DMS114 treated with DMSO at 0.1 percent for 48 hours (cell line): ENCODE measurements around the gene WRAP73.

ENCODE experiments used
- DNase-seq: peaks from one replicate; lab custom pipeline; 2025; ENCODE audit not compliant: unreplicated experiment; lab: John Stamatoyannopoulos, UW

The WRAP73 gene

DNA sequence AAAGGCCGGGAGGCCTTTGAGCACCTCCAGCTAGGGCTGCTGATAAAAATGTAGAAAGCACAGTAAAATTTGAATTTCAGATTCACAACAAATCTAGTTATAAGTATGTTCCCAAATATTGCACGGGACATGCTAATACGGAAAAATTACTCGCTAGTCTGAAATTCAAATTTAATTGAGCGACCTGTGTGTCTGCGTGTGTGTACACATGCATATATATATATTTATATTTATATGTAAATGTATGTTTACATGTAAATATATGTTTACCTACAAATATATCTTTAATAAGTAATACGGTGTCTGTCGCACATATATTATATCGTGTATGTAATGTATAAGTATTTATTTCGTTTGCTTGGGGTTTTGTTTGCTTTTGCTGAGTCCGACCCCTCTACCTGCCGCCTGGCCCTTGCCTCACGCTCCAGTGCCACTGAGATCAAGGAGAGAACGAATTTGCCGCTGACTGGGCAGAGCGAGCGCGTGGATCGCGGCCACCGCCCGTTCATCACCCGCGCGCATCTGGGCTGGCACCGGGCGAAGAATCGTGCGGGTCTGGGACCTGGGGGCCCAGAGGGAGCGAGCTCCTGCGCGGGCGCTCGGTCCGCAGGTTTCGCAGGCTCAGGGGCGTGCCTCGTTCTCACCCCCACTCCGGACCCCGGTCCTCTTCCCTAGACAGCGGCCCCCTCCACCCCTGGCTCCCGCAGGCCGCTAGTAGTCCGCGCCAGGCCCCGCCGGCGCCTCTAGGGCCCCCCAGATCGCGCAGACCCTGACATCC is 534 bp upstream of the WRAP73 start:
- DNase-seq, result no peak

DNA sequence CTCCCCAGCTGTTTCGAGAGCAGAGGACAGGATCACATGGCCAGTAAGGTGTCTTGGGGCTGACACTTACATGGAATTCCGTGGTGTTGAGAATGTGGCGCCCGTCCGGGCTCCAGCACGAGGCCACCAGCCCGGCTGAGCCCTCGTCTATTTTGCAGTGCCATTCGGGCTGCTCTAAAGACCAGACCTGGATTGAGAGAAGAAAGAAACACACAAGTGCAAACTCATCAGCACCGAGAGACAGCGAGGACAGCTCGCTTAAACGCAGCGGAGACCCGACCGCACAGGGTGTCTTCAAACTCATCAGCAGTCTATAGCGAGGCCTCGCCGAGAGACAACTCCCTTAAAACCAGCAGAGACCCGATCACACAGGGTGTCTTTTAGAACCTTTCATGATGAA is 3.3 kb downstream of the WRAP73 start:
- DNase-seq, result no peak

DNA sequence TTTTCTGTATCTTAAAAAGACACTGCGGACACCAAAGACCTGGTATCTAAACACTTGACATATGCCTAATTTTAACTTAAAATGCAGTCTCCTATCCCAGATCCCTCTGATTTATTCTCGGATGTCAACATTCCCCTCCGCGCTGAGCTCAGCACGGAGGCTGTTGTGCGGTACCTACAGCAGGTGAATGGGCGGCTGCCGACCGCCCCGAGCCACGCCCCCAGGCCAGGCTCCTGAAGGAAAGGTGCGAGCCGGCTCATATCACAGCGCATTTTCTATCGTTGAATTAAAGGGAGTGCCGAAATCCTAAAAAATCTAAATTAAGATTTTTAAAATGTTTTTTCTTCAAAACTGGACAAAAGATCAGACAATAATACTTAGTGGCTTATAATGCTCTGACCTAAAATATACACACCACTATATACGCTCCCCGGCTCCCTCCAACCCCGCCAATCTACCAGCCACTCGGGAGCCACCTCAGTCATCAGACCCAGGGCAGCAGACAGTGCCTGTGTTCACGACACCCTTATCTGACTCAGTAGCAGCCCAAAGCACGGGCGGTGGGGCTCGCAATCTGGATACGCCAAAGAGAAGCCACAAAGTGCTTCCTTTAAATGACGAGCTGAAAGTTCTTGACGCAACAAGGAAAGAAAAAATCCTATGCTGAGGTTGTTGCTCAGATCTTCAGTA is 4.1 kb downstream of the WRAP73 start:
- no peak for DNase-seq

DNA sequence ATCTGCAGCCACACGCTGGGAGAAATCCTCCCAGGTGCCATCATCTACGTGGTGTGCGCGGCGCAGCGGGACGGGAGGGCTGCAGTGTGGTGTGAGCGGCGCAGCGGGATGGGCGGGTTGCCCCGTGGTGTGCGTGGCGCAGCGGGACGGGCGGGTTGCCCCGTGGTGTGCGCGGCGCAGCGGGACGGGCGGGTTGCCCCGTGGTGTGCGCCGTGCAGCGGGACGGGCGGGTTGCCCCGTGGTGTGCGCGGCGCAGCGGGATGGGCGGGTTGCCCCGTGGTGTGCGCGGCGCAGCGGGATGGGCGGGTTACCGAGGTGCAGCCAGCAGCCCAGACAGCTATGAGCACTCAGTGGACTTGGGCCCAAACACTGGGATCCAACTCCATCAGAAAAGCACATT is 4.7 kb downstream of the WRAP73 start:
- DNase-seq, result no peak

DNA sequence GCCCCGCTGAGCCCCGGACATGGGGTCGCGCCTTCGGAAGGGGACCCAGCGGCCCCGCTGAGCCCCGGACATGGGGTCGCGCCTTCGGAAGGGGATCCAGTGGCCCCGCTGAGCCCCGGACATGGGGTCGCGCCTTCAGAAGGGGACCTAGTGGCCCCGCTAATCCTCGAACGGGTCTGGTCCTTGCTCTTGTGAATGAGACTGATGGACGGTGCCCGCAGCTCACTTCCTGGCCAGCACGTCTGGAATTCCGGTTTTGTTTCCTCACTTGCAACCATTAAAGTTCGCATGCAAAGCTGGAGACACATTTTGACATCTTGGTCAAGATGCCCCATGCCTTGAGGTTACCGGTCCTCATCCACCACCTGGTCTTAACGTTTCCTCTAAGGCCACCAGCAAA is 5.6 kb downstream of the WRAP73 start:
- DNase-seq, result no peak

DNA sequence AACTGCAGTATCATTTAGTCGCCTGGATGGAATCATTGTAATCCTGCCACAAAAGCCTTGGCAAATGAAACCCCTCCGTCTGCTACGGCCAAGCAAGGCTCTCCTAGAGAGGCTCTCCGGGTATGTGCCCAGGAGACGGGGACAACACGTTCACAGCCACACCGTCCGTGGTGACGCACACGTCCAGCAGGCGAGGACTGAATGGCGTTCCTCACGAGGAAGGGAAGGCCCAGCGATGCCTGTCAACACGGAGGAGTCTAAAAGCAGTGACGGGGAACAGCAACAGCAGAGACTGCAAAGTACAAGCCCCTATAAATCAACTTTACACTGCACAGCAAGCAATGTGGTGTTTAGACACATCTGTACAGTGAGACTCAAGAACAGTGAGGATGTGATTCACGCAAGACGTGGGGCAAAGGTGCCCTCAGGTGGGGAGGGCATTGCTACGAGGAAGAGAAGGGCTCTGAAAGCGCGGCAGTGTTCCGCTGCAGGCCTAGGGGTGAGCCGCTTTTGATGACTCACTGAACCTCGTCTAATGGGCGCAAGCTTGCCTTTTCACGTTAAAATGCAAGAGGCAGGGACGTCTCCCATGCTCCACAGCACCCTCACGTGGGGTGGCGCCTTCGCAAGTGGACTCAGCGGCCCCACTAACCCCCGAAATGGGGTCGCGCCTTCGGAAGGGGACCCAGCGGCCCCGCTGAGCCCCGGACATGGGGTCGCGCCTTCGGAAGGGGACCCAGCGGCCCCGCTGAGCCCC is 6.8 kb downstream of the WRAP73 start:
- no peak for DNase-seq

DNA sequence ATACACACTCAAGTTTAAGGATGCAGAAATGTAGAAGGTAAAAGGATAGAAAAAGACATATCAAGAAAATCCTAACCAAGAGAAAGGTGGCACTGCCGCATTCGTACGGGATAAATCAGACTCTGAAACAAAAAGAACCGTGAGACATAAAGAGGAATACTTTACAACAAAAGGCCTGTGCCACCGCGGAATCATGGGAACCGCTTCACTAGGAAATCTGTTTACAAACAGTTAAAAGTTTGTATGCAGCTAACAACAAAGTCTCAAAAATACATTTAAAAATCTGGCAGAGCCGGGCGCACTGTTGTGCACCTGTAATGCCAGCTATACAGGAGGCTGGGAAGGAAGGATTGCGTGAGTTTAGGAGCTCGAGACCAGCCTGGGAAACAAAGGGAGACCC is 8.1 kb downstream of the WRAP73 start:
- DNase-seq, result no peak

DNA sequence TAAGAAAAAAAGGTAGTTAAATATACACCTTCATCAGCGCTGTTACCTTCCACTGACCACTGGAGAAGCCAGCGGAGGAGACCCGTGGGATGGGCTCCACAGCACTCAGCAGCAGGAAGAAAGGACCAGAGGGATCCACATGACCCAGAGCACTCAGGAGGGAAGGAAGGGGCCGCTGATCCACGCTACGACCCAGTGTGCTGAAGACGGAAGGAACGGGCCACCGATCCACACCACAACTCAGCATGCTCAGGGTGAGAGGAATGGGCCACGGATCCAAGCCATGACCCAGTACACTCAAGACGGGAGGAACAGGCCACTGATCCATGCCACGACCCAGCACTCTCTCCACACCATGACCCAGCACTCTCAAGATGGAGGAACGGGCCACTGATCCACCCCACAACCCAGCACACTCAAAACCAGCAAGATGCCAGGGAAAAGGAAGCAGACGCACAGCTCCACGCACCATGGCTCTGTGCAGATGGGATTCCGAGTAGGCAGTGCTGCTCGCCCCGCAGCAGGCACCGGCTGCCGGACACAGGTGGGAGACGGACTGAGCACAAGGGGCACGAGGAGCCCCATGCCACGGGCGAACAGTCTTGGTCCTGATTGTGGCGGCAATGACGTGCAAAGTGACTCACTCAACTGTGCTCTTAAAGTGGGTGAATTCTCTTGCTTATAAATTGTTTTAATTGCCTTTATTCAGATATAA is 8.7 kb downstream of the WRAP73 start:
- DNase-seq, result no peak

DNA sequence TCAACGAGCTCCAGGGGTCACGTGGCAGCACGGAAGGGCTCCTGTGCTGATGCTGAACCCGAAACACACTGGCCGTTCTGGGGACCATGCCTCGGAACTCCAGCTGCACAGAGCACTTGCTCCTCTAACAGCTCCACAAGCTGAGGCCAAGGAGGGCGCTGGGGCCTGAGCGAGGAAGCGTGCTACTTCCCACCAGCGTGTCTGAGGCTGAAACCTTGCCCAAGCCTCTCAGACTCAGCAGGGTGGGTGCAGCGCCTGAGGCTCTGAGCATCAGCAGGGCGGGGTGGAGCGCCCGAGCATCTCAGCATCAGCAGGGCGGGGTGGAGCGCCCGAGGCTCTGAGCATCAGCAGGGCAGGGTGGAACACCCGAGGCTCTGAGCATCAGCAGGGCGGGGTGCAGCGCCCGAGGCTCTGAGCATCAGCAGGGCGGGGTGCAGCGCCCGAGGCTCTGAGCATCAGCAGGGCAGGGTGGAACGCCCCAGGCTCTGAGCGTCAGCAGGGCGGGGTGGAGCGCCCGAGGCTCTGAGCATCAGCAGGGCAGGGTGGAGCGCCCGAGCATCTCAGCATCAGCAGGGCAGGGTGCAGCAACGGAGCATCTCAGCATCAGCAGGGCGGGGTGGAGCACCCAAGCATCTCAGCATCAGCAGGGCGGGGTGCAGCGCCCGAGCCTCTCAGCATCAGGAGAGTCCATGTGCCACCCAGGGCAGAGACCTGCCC is 9.6 kb downstream of the WRAP73 start:
- no peak for DNase-seq

DNA sequence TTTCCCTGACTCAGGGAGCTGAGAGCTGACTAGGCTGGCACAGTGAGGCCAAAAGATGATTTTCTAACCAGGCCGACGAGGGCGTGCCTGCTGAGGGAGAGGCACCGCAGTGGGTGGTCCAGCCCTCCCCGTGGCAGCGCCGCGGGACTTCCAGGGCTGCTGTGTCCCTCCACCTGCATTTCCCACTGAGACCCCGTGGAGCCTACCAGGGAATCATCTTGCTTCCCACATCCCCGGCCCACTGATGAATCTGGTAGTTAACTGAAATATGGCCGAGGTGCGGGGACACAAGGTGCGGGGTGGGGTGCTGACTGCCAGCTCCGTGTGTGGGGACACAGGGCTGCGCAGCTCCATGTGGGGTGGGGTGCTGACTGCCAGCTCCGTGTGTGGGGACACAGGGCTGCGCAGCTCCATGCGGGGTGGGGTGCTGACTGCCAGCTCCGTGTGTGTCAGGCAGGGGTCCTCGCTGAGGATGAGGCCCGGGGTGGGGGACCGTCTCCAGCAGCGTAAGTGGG is 10.4 kb downstream of the WRAP73 start:
- no peak for DNase-seq

DNA sequence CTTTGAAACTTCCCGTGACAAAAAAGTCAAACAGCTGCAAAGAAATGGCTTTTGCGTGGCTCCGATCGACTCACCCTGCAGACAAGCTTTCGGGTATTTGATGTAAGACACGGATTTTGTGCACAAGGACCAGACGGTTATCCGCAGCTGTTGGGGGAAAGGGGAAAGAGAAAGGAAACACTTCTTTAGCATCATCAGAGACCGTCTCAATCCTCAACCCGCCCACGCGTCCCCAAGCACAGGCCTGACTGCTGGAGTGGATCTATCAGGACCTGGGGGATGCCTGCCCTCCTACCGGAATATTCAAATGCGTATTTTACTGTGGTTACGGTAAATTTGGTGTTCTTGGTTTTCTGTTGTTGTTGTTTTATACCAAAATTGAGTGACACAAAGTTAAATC is 11.2 kb downstream of the WRAP73 start:
- no peak for DNase-seq

DNA sequence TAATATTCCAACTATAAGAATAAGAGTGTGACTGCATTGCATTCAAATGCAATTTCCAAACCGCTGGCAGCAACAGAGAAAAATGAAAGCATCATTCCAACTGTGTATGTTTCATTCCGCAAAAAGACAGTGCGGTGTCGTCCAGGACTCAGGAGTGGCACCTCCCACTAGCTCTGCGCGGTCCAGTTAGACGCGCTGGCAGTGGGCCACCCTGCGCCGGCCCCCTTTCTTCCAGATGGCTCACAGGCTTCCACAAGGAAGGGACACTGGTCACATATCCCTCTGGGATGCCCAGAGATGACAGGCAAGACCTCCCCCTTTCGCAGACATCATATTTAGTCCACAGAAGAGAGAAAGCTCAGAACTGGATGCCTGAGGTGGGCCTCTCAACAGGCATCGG is 11.9 kb downstream of the WRAP73 start:
- no peak for DNase-seq

DNA sequence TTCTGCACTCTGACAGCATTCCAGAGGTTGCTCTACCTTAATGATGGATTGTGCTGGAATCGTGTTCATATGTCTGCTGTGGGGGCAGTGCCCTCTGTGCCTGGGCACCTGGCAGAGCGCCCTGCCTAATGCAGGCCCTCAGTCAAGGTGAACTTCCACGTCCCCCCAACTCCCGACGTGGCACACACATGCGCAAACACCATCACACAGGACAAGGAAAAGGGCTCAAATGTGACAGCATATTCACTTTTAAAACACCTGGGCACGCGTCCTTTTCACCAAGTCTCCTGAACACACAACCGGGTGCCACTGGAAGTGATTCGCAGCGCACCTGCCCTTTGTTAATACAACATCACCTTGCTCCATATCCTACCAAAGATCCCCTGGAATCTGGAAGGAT is 13.4 kb downstream of the WRAP73 start:
- DNase-seq, result no peak

DNA sequence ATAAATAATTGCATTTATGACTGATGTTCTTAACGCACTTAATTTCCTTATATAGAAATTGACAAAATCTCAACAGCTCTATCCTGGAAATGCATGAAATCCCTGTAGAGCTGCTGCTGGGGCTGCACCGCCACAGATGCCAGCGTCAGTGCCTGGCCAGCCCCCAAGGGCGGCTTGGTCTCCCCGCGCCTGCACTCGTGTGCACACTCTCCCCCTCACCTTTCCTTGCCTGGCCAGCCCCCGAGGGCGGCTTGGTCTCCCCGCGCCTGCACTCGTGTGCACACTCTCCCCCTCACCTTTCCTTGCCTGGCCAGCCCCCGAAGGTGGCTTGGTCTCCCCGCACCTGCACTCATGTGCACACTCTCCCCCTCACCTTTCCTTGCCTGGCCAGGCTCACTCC is 13.8 kb downstream of the WRAP73 start:
- DNase-seq, result no peak

DNA sequence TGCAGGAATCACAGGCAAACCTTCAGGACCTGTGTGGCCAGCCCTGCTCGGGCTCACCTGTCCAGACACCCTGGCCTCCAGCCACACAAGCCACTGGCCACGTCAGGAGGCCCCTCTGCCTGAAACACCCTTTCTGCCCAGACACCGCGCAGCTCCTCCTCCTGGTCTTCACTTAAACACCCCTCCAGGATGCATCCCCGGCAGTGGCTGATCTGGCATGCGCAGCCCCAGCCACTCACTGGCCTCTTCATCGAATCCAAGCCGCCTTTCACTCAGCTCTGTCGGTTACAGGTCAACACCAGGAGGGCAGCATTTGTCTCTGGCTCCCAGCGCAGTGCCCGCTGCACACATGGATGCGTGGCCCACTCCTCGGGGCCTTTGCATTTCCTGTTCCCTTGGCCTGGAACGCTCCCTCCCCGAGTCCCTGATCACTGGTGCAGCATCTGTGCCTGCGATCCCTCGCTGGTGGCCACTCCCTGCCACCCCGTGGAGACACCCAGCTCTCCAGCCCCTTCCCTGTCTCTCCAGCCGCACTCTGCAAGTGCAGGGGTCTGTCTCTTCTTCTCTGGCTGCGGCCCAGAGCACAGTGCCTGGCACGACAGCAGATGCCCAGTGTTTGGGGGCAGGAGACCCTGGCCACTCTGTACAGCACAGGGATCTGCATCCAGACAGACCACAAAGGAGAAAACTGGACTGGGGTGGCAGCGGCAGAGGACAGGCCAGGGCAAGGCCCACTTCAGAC is 15.7 kb downstream of the WRAP73 start:
- no peak for DNase-seq

DNA sequence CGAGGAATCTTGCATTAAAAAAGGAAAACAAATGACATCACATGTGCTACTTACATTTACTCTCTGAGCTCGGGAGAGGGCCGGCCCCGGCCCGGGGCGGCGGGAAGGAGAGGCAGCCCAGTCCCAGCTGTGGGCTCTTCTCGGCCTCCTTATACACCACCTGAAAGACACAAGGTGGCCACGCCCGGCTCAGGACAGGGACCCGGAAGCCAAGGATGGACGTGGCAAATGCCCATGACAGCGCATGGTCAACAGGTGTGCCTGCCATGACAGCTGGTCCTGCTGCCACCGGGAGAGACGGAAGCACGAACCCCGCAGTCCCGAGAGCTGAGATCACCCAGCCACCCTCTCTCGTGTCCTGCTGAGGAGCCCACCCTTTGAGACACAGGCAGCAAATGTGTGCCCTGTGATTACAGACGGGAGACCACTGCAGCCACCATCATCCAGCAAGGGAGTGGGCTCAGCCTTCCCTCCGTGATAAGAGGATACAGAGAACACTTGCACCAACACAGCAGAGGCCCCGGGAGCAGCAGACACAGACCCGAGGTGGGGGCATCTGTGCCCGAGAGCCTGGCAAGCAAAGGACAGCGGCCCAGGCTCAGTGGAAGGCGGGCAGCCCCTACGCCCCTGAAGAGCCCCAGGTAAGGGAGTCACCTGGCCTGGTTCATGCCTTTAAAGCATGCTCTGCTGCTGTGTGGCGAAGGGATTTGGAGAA is 16.4 kb downstream of the WRAP73 start:
- DNase-seq, result no peak

DNA sequence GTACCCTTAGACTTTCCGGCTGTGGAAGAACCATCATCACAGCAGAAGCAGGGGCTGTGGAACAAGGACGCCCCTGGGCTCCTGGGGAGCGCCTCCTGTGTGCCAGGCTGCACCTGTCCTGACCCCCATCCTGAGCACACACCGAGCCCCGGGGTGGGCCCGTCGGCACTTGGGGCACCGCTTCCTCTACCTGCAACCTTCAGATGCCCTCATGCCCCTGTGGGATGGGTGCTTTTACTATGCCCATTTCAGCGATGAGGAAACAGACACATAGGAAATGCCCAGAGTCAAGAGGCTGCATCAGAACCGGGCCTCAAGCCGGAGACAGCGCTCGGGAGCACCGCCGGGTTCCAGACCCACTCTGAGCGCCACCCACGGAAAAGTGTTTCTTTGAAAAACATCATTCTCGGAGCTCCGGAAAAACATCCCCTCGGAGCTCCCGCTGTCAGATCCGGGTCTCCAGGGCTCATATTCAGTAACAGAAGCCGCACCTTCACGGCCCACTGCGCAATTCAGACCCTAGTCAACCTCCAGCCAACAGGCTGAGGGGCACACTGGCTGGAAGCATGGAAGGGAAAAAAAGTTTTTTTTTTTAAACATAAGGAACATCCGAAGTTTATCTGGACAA is 17.1 kb downstream of the WRAP73 start:
- DNase-seq, result no peak

DNA sequence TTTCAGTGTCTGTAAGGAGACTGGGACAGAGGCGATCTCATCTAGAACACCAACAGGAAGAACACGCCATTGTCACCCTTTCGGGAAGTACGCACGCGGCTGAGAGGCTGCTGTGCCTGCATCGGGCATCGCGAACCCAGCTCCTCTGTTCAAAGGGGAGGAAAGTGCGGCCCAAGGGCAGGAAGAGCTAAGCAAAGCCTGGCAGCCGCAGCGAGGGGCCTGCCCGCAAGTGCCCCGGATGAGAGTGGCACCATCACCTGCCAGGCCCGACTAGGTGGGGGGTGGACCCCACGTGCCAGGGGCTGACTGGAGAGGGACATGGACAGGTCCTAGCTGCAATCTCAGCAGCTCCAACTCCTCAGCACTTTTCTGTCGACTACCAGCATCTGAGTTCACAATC is 17.6 kb downstream of the WRAP73 start:
- DNase-seq, result no peak
